ENCODE measurements around the gene IER3IP1.

- TF ChIP-seq POLR2A (IDR thresholded peaks at IDR 0.05) (no peak), CTCF (IDR thresholded peaks at IDR 0.05) (no peak)
Observed at GRCh38 chr18:47143153-47143552, 33.0 kb downstream of the IER3IP1 start.
